PC-3 (cell line): ENCODE data around the gene SCGN.

Experiments used
- CTCF ChIP-seq: fragments of 300-600 bp; sonication (generic); conservative IDR thresholded peaks from 2 replicates; pipeline ENCODE4 v1.5.1; 2017; ENCODE audit warnings: antibody characterized with exemption, low read depth, mild to moderate bottlenecking, low read length
- EZH2 ChIP-seq: fragments of 300-600 bp; sonication (generic); IDR thresholded peaks from one replicate; pipeline ENCODE4 v1.6.1; 2017; ENCODE audit warnings: antibody characterized with exemption, mild to moderate bottlenecking, low read length; ENCODE audit not compliant: unreplicated experiment
- EZH2phosphoT487 ChIP-seq: fragments of 300-600 bp; sonication (generic); IDR thresholded peaks from 2 replicates; pipeline ENCODE4 v1.6.1; 2018; ENCODE audit warnings: mild to moderate bottlenecking, antibody characterized with exemption, low read length, borderline replicate concordance

- TF ChIP-seq CTCF = no peak
- no peak for TF ChIP-seq EZH2phosphoT487
- TF ChIP-seq EZH2 = no peak
These were observed 79.7 kb downstream of the SCGN start for GRCh38 chr6:25731721-25732120.
